MM.1S (cell line): ENCODE measurements around the gene U2AF1L4.

Source experiments
- CTCF ChIP-seq: fragments of 300-600 bp; sonication (generic); IDR thresholded peaks from 2 replicates; pipeline ENCODE4 v1.5.1; 2016; ENCODE audit warnings: antibody characterized with exemption, low read length, mixed read lengths
- EZH2 ChIP-seq: fragments of 300-600 bp; sonication (generic); optimal IDR thresholded peaks from 2 replicates; pipeline ENCODE3; 2017; ENCODE audit warnings: low read depth, mild to moderate bottlenecking, antibody characterized with exemption, low read length, mixed read lengths
- EZH2phosphoT487 ChIP-seq: fragments of 300-600 bp; sonication (generic); IDR thresholded peaks from 2 replicates; pipeline ENCODE4 v1.6.1; 2018; ENCODE audit warnings: antibody characterized with exemption, low read length

GRCh38 chr19:35721374-35721773 lies 23.8 kb downstream of the U2AF1L4 start:
- TF ChIP-seq CTCF (no peak), EZH2 (no peak), EZH2phosphoT487 (no peak)
